Kidney capillary endothelial cell (primary cell): Measurements from ENCODE around the gene SLC22A16.
"Not testable (repeated sequence)": the region's sequence is repeated elsewhere in the genome, so short reads cannot be mapped to it uniquely, and the experiment has no call there.

ENCODE experiments used
- DNase-seq: peaks from one replicate; pipeline ENCODE4 v3.0.0-alpha.2; 2018; ENCODE audit warnings: low spot score

Gene SLC22A16

GRCh38 chr6:110488606-110489190 lies 12.3 kb upstream of the SLC22A16 start:
- DNase-seq = no peak

GRCh38 chr6:110487968-110488381 lies 11.6 kb upstream of the SLC22A16 start:
- not testable (repeated sequence) for DNase-seq

- no peak for DNase-seq
These were observed 10.3 kb upstream of the SLC22A16 start for GRCh38 chr6:110486756-110487155.

GRCh38 chr6:110485491-110485890 lies 9.1 kb upstream of the SLC22A16 start:
- DNase-seq = no peak

- no peak for DNase-seq
These were observed 7.9 kb upstream of the SLC22A16 start for GRCh38 chr6:110484321-110484720.

- DNase-seq = no peak
These were observed 6.5 kb upstream of the SLC22A16 start for GRCh38 chr6:110482774-110483400.

- no peak for DNase-seq
These were observed 4.7 kb upstream of the SLC22A16 start for GRCh38 chr6:110481081-110481480.

GRCh38 chr6:110475066-110475653 lies 1.3 kb downstream of the SLC22A16 start:
- DNase-seq = no peak

- no peak for DNase-seq
These were observed 1.9 kb downstream of the SLC22A16 start for GRCh38 chr6:110474500-110474899.

- no peak for DNase-seq
These were observed 3.7 kb downstream of the SLC22A16 start for GRCh38 chr6:110472739-110473138.

GRCh38 chr6:110471726-110472365 lies 4.6 kb downstream of the SLC22A16 start:
- no peak for DNase-seq

- no peak for DNase-seq
These were observed 7.7 kb downstream of the SLC22A16 start for GRCh38 chr6:110468731-110469130.

- no peak for DNase-seq
These were observed 8.8 kb downstream of the SLC22A16 start for GRCh38 chr6:110467566-110468140.

GRCh38 chr6:110462884-110463481 lies 13.4 kb downstream of the SLC22A16 start:
- no peak for DNase-seq

- DNase-seq = no peak
These were observed 15.0 kb downstream of the SLC22A16 start for GRCh38 chr6:110461376-110461775.

- DNase-seq = no peak
These were observed 17.3 kb downstream of the SLC22A16 start for GRCh38 chr6:110459137-110459536.

- DNase-seq = no peak
These were observed 17.9 kb downstream of the SLC22A16 start for GRCh38 chr6:110458476-110458875.

GRCh38 chr6:110457567-110458175 lies 18.7 kb downstream of the SLC22A16 start:
- DNase-seq = peak; percentile 9

GRCh38 chr6:110456694-110457093 lies 19.7 kb downstream of the SLC22A16 start:
- no peak for DNase-seq

GRCh38 chr6:110449541-110449895 lies 26.9 kb downstream of the SLC22A16 start:
- DNase-seq = no peak

- DNase-seq = no peak
These were observed 27.4 kb downstream of the SLC22A16 start for GRCh38 chr6:110448846-110449540.
